Epithelial cell of esophagus (primary cell): ENCODE results near the gene ZFPM1.

ENCODE experiments used
- DNase-seq: peaks from one replicate; pipeline ENCODE4 v3.0.0; 2010; ENCODE audit warnings: low read depth
- H3K4me3 ChIP-seq: 2 replicates; pipeline ENCODE4 v1.5.1; 2011; ENCODE audit warnings: mild to moderate bottlenecking, low read length, control low read depth
- TF ChIP-seq, protein P1 (sequence below): IDR thresholded peaks from 2 replicates; pipeline ENCODE4 v1.5.1; 2011; ENCODE audit warnings: low read depth, mild to moderate bottlenecking, low read length, control low read depth, inconsistent platforms; ENCODE audit not compliant: insufficient read depth; ENCODE audit errors: missing control alignments

ZFPM1 gene

GRCh38 chr16:88413631-88414030 lies 39.4 kb upstream of the ZFPM1 start:
- H3K4me3 ChIP-seq = no peak overlapping the region
- no peak for DNase-seq
- TF ChIP-seq, protein P1, sequence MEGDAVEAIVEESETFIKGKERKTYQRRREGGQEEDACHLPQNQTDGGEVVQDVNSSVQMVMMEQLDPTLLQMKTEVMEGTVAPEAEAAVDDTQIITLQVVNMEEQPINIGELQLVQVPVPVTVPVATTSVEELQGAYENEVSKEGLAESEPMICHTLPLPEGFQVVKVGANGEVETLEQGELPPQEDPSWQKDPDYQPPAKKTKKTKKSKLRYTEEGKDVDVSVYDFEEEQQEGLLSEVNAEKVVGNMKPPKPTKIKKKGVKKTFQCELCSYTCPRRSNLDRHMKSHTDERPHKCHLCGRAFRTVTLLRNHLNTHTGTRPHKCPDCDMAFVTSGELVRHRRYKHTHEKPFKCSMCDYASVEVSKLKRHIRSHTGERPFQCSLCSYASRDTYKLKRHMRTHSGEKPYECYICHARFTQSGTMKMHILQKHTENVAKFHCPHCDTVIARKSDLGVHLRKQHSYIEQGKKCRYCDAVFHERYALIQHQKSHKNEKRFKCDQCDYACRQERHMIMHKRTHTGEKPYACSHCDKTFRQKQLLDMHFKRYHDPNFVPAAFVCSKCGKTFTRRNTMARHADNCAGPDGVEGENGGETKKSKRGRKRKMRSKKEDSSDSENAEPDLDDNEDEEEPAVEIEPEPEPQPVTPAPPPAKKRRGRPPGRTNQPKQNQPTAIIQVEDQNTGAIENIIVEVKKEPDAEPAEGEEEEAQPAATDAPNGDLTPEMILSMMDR = no peak

- no peak for DNase-seq
- H3K4me3 ChIP-seq = no peak overlapping the region
- TF ChIP-seq, protein P1 = no peak
Observed at GRCh38 chr16:88414521-88415380, 38.3 kb upstream of the ZFPM1 start.

GRCh38 chr16:88415381-88415705 lies 37.7 kb upstream of the ZFPM1 start:
- no peak overlapping the region for H3K4me3 ChIP-seq
- DNase-seq = no peak
- TF ChIP-seq, protein P1 = no peak

- no peak for DNase-seq
- TF ChIP-seq, protein P1 = no peak
- no peak overlapping the region for H3K4me3 ChIP-seq
Observed at GRCh38 chr16:88415713-88416323, 37.3 kb upstream of the ZFPM1 start.

DNA sequence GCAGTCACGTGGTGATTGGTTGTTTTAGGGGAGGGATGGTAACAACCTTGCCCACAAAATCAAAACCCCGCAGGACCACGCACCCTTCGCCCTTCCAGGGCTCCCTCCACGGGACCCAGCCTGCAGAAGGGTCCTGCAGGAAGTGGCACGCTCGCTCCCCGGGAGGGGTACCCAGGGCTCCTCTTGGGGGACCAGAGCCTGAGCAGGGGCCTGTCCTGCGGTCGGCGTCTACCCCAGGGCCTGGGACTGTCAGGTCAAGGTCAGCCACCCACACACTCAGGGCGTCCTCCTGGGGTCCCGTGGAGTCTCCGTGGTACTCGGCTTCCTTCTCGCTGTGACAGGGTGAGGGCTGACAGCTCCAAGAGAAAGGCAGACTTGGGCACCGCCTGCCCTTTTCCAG lies 36.4 kb upstream of the ZFPM1 start:
- no peak for DNase-seq
- TF ChIP-seq, protein P1 = no peak
- no peak overlapping the region for H3K4me3 ChIP-seq

GRCh38 chr16:88417684-88418476 lies 35.2 kb upstream of the ZFPM1 start:
- no peak for DNase-seq
- TF ChIP-seq, protein P1 = no peak
- no peak overlapping the region for H3K4me3 ChIP-seq
